Stimulated activated CD8-positive, alpha-beta memory T cell treated with anti-CD3 and anti-CD28 coated beads, Interleukin-4, amount 100 ng/mL, for 4 hours (primary cell): ENCODE data around the gene LRRC4B.

ENCODE experiments used
- DNase-seq, 2 donors: peaks; one replicate each; pipeline ENCODE4 v3.0.0-alpha.2; 2020; ENCODE audit warnings: low read depth in 2 of 2, low spot score in 1 of 2

The LRRC4B gene

DNA sequence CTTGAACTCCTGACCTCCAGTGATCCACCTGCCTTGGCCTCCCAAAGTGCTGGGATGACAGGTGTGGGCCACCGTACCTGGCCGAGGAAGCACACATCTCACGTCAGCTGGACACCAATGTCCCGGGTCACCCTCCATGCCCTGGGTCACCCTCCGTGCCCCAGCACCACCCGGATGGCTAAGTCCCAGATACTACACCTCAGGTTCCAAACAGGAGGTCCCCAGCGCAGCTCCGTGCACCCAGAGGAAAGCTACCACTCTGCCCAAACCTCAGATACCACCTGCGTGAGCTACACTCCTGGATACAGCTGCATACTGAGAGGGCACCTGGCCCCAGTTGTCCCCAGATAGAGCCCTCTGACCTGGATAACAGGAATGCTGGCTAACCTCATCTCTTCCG, 14.0 kb downstream of the LRRC4B start:
- no peak for DNase-seq

DNA sequence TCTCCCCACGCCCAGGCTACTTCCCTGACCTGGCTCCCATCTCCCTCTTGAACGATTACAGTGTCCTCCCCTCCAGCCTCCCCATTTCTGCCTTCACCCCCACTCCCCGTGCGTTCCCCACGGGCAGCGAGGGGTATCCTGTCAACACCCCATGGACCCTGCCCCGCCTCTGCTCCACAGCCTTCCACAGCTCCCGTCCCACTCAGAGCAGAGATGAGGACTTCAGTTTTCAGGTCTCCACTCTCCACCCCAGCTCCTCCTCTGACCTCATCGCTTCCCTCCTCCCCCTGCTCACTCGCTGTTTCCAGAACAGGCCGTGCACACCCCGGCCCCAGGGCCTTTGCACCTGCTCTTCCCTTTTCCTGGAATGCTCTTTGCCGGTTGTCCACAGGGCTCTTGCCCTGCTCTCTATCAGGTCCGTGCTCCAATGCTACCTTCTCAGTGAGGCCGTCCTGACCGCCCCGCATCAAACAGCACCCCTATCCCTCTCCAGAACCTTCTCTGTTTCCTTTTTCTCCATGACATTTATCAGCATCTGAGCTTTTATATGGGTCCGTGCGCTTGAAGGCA, 15.0 kb downstream of the LRRC4B start:
- no peak for DNase-seq

DNA sequence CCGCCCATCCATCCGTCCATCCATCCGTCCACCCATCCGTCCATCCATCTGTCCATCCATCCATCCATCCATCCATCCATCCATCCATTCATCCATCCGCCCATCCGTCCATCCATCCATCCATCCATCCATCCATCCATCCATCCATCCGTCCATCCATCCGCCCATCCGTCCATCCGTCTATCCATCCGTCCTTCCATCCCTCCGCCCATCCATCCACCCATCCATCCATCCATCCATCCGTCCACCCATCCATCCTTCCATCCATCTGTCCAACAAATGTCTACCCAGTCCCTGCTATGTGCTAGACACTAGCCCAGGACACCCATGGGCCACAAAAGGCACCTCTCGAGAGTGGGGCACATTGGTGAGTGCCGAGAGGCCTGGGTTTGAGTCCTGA, 15.7 kb downstream of the LRRC4B start:
- no peak for DNase-seq

DNA sequence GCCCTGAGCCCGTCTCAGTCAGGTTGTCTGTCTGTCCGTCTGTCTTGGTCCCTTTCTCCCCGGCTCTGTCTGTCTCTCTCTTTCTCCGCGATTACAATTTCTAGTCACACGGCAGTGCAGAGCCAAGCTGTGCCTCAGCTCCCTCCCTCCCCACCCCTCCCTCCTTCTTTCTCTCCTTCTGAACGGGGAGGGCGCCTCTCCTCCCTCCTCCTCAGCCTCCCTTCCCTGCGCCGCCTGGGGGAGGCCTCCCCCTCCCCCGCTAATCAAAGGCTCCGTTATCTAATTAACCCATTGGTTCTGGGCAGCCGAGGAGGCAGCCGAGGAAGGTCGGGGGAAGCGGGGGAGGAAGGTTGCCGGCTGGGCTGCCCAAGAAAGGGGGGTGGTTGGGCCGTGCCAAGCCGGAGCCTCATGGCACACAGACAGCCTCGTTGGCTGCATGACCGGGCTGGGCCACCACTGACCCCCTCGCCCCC, 16.5 kb downstream of the LRRC4B start:
- DNase-seq, result no peak

DNA sequence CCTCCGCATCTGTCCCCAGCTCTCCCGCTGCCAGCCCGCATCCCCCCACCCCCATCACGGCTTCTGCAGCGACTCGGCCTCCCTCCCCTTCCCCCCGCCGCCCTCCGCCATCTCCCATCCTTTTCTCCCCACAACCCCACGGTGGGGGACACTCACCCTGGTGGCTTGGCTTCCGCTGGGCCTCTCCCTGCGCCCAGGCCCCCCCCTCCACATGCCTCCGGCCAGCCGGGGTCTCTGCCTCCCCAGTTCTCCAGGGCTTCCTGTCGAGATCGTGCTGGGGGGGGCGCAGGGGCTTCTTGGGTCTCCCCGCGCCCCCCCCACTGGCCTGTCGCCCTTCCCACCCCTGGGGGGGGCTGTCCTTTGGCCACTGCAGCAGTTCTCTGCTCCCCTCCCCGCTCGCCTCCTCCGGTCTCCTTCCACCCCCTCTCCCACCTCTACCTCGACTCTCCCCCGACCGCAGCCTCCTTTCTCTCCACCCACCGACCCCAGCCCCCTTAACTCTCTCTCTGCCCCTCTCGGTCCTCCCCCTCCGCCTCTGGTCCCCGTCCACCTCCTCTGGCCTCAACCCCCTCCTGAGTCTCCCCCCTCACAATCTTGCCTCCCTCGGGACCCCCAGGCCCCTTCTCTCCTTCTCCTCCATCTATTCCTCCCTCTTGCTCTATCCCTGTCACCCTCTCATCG, 17.1 kb downstream of the LRRC4B start:
- no peak for DNase-seq

DNA sequence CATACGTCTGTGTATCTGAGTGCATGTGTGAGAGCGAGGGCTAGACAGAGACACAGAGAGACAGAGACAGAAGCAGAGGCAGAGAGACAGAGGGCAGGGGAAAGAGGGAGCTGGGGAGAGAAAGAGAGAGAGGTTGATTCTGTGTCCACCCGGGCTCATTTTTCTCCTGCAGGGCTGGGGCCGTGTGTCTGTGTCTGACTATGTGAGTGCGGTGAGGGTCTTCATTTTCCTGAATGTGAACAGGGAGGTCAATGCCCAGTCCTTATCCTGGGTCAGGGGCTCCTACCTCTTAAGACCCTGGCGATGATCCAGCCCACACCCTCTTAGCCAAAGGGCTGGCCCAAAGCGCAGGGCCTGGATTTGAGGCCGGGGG, 17.7 kb downstream of the LRRC4B start:
- DNase-seq, result no peak

DNA sequence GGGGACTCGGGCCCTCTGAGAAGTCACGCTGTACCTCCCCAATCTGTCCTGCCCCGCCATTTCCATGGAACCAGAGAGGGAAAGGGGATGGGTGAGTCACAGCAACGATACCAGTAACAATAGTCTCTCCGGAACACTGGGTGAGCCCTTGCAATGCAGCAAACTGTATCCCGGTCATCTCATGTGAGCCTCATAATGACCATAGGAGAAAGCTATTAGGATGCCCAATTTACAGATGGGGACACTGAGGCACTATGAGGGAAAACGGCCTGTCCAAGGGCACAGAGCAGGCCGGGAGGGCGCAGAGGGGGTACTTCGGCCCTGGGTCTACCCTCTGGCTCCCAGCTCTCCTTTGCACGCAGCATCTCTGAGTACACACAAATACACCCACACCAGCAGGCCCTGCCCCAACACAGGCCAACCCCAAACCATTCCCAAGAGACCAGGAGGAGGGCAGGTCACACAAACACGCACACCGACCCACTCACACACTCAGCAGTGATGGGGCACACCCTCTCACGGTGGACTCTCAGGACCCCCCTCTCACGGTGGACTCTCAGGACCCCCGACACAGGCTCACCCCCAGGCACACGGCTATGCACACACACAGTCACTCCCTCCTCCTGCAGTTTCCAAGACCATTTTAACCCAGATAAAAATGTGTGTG, 18.2 kb downstream of the LRRC4B start:
- no peak for DNase-seq

DNA sequence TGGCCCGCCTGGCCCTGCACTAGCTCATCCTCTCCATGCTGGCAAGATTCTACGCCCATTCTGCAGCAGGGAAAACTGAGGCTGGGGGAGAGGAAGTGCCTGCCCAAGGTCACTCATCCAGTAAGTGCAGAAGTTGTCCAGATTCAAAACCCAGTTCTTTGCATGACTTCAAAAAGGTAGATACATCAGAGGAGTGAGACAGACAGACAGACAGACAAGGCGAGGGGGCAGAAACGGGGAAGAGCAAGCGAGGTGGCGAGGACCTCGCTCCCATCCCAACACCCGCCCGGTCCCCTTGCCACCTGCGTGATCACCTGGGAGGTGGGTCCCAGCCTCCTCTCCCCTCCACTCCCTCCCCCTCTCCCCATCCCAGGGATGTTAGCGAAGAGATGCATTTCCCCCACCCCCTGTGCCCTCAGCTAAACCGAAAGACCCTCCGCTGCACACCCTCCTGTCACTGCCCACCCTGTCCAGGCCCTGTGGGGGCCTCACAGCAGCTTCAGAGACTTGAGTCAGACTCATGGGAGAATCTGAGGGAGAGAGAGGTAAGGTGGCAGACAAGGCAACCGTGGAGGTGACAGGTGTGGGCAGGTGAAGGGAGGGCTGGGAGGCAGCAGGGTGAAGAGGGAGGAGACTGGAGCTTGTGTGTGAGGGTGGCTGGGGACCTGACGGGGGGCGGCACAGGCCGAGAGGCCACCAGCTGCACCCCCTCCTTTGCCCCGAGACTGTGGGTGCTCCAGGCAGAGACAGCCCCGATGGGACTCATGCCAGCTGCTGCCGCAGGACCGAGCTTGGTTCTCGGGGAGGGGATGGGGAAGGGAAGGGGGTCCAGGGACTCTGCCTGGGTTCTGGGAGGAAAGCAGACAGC, 18.9 kb downstream of the LRRC4B start:
- no peak for DNase-seq

DNA sequence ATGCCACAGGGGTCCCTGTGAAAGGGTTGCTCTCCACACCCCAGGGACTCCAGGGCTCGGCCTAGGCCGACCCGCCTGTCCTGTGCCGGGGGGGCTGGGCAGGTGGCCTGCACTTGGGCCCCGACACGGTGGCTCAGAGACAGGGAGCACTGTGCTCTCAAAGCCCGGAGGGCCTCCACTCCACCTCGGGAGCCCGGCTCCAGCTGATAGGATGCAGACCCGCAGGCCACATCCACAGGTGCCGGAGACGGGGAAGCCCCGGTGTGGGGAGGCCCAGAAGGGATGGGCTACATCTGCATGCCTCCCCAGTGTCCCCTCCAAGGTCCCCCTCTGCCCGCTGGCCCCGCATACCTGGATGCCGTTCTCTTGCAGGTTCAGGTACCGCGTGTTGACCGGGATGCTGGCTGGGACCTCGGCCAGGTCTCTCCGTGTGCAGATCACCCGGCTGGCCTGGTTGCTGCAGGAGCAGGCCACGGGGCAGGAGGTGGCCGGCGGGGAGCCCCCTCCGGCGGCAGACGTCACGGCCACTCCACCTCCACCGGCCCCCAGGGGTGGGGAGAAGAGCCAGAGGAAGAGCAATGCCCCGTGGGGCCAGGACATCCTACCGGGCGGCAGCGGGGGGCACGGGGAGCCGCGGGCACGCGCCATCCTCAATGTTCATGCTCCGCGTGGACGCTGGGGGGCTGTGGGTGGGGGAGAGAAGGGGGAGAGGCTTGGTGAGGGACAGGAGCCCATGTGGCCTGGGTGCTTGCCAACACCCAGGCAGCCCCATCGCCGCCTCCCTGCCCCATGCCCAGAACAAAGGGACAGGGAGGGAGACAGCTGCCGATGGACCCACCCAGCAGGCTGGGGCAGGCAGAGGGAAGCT, 19.8 kb downstream of the LRRC4B start:
- no peak for DNase-seq

DNA sequence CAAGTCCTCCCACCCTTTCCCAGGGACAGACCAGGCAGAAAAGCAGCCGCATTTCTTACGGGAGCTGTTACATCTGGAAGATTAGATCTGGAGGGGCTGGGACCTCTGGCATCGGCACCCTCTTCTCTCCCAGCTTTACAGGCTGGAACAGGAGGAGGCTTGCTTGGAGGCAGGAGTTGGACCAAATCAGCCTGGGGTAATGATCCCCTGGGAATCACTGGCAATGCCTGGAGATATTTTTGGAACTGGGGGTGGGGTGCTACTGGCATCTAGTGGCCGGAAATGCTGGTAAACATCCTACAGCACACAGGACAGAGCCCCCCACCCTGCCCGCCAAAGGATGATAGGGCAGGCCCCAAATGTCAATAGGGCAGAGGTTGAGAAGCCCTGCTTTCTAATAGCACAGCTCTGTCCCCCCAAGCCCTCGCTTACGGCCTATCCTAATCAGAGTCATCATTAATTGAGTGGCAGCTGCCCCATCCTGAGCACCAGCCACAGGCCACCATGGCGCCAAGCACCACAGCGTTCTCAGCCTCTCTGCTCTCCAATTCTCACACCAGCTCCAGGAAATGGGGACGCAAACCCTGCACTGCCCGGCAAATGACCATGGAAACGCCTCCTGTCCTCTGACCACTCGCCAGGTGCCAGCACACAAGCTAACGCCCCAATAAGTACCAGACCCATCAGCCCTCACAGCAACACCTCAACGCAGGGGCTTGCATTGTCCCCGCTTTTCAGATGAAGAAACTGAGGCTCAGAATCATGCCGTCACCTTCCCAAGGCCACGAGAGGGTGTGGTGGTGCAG, 20.6 kb downstream of the LRRC4B start:
- DNase-seq, result no peak

DNA sequence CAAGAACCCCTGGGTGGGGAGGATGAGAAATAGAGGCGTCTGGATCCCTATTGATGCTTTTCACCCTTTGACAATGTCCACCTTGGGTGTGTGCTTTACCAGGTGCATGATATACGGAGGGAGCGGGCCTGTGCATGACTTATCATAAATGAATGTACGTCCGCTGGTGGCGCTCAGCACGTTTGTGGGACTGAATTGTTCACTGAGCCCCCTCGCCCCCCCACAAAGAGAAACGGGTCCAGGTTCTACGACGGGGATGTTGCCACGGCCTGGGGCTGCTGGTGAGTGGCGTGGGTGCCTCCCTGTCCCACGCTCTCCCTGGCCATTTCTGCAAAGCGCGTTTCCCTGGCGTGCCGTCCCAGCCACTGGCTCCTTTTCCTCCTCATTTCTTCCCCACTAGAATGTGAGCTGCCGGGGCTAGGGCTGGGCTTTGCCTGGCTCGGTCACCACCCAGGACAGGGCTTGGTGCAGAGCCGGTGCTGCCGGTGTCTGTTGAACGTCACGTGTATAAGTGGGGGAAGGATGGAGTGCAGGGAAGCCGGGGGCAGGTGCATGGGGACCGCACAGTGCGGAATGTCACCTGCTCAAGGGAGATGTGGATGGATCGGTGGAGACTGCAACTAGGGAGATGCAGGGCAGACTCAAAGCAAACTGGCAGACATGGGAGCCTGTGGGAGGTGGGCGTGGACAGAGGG, 21.6 kb downstream of the LRRC4B start:
- DNase-seq, result no peak

DNA sequence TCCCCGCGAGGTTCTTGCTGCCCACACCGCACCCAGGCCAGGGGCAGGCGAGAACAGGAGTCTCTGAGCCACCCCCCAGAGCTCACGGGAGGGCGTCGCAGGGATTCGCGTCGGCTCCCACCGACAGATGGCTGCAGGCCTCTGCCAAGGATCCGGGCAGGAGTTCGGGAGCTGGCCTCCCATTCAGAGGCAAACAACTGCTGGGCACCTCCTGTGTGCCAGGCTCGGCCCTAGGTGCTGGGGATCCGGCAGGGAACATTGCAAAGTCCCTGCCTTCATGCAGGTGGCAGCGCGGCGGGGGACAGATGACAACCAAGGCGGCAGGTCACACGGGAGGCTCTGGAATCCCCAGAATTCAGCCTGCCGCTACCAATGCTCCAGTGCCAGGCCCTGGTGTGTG, 25.3 kb downstream of the LRRC4B start:
- DNase-seq, result no peak

DNA sequence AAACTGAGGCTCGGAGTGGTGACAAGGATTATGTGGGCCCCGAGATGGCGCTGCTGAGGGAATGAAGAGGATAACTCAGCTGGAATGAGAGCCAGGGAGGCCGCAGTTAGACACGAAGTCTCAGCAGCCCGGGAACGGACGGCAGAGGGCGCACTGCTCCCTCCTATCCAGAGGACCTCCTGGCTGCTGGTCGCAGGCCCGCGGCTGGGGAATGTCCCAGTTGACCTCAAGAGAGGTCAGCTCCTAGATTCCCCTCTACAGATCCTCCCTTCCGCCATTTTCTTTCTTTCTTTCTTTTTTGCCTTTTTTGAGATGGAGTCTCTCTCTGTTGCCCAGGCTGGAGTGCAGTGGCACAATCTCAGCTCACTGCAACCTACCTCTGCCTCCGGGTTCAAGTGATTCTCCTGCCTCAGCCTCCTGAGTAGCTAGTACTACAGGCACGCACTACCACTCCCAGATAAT, 30.4 kb downstream of the LRRC4B start:
- peak in 1 of 2 donors; percentile 43 for DNase-seq

DNA sequence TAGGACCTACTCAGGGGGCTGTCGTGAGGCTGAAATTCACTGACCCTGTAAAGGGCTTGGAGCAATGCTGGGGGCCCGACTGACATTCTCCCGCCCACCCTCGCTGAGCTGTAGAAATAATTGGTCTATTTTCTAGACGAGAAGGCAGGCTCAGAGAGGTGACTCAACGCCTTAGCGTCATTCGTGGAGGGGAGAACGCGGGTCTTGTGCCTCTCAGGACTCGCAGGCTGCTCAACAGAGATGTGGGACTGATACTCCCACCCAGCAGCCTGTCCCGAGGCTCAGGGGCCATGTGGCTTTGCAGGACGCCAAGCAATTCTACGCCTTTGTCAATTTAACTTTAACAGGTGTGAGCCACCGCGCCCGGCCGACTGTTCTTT, 30.9 kb downstream of the LRRC4B start:
- DNase-seq, result no peak

DNA sequence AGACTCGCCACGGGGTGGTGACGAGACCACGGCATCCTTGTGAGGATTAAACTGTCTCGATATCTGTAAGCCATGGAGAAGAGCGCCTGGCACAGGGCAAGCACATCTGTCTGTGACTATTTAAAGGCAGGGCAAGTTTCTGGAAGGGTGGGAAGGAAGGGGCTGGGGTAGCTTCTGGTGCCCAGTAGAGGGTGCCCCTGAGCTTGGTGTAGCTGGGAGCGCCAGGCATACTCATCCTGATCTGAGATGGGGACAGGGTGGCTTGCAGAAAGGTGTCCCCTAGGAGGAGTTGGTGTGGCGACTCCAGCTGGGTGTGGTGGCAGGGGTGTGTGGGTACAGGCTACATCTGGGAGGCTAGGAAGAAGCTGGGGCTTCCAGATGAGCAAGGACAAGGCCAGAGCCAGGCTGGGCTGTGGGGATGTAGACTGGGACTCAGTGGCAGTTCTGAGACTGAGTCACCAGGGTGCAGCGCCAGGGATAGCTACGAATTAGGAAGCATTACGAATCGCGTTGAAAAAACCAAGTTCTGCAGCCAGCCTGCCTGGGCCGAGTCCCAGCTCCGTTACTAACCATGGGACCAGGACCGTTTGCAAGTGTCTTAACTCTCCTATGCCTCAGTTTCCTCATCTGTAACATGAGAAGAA, 31.5 kb downstream of the LRRC4B start:
- DNase-seq, result no peak

DNA sequence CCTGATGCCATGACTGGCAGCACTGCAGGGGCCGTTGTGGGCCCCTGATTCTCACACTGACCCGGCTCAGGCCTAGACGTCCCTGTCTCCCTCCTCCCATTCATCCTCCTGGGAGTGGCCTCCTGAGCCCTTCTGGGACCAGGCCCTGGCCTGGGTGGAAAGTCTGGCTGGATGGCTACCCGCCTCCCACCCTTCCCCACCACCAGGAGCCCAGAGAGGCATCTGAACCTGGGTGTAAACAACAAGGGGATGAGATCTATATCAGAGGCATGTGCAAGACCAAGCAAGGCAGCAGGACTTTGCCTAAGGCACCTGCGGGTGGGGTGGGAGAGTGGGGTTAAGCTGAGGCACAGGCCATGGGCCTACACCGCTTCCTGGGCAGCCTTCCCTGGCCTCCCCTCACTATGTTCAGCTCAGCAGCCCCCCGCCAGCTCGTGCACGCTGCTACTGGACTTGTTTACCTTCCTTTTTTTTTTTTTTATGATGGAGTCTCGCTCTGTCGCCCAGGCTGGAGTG, 32.5 kb downstream of the LRRC4B start:
- no peak for DNase-seq

DNA sequence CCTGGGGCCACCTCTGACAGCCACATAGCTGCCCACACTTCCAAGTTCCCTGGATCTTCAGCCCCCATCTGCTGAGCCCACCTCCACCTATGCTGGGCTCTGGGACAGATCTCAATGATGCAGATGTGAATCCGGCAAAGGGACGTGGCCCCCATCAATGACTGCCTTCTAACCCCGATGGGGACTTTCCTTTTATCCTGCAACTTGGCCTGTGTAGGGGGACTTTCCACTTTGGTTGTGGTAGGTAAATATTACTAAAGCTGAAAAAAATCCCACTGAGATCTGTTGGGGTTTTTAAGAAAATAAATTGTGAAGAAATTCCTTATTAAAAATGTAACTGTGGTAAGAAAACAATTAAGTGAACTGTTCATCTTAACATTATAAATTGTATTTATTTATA, 33.8 kb downstream of the LRRC4B start:
- DNase-seq, result no peak

DNA sequence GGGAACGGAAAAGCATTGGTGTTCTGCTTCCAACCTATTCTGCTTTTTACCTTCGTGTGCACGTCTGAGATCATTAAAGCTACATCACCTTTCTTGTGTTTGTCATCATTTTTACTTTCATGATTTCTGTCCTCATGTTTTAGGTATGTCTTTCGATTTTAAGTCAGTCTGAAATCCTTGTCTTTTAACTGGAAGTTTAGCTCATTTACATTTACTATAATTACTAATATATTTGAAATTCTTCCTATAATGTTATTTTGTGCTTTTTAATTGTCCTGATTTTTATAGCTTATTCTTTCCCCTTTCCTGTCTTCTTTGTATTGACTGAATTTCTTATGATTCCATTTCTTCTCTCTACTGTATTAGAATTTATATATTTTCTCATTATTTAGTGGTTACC, 35.3 kb downstream of the LRRC4B start:
- DNase-seq, result no peak
